Mesendoderm (in vitro differentiated cells): ENCODE results near the gene NPTX2.

ENCODE experiments used
- DNase-seq: peaks from one replicate; pipeline ENCODE4 v3.0.0; 2013
- H2AK5ac ChIP-seq: 2 replicates; pipeline ENCODE4 v1.6.1; 2013; ENCODE audit warnings: low read length, inconsistent platforms
- H2BK120ac ChIP-seq: 2 replicates; pipeline ENCODE4 v1.6.1; 2013; ENCODE audit warnings: low read depth, mild to moderate bottlenecking, low read length, moderate library complexity, mixed read lengths
- H2BK15ac ChIP-seq: replicated peaks from 2 replicates; pipeline ENCODE4 v1.6.1; 2013; ENCODE audit warnings: low read depth, mild to moderate bottlenecking, moderate library complexity
- H2BK5ac ChIP-seq: 2 replicates; pipeline ENCODE4 v1.6.1; 2013; ENCODE audit warnings: low read length, inconsistent platforms
- H3K18ac ChIP-seq: 2 replicates; pipeline ENCODE4 v1.6.1; 2013; ENCODE audit warnings: mild to moderate bottlenecking, low read length, mixed read lengths
- H3K23ac ChIP-seq: one replicate; pipeline ENCODE4 v1.6.1; 2013; ENCODE audit warnings: low read length
- H3K27ac ChIP-seq: 2 replicates; pipeline ENCODE4 v1.5.1; 2013; ENCODE audit warnings: low read depth, mild to moderate bottlenecking, inconsistent platforms, low read length, moderate library complexity
- H3K27me3 ChIP-seq: 2 replicates; pipeline ENCODE4 v1.6.1; 2013; ENCODE audit warnings: low read length, control low read depth, mild to moderate bottlenecking, inconsistent platforms; ENCODE audit not compliant: insufficient read depth, poor library complexity
- H3K36me3 ChIP-seq: 2 replicates; pipeline ENCODE4 v1.6.1; 2013; ENCODE audit warnings: low read length, inconsistent platforms; ENCODE audit not compliant: control insufficient read depth, insufficient read depth
- H3K4ac ChIP-seq: one replicate; pipeline ENCODE4 v1.6.1; 2013; ENCODE audit warnings: low read depth, mild to moderate bottlenecking, low read length, moderate library complexity
- H3K4me1 ChIP-seq: 2 replicates; pipeline ENCODE4 v1.6.1; 2013; ENCODE audit warnings: low read depth, low read length, inconsistent platforms; ENCODE audit not compliant: control insufficient read depth
- H3K4me2 ChIP-seq: 2 replicates; pipeline ENCODE4 v1.6.1; 2013; ENCODE audit warnings: low read length
- H3K4me3 ChIP-seq: 2 replicates; pipeline ENCODE4 v1.5.1; 2013; ENCODE audit warnings: mild to moderate bottlenecking, low read length
- H3K56ac ChIP-seq: one replicate; pipeline ENCODE4 v1.6.1; 2013; ENCODE audit warnings: low read length
- H3K79me1 ChIP-seq: 2 replicates; pipeline ENCODE4 v1.6.1; 2013; ENCODE audit warnings: low read length, inconsistent platforms
- H3K79me2 ChIP-seq: 2 replicates; pipeline ENCODE4 v1.6.1; 2013; ENCODE audit warnings: mild to moderate bottlenecking, low read length; ENCODE audit not compliant: control insufficient read depth, insufficient read depth
- H3K9ac ChIP-seq: 2 replicates; pipeline ENCODE4 v1.6.1; 2013; ENCODE audit warnings: low read length, inconsistent platforms
- H4K5ac ChIP-seq: one replicate; pipeline ENCODE4 v1.6.1; 2013; ENCODE audit warnings: low read length
- H4K8ac ChIP-seq: one replicate; pipeline ENCODE4 v1.6.1; 2013; ENCODE audit warnings: low read depth, mild to moderate bottlenecking, control low read depth, low read length, moderate library complexity
- WGBS: extraction: QIAGEN DNeasy Blood & Tissue Kit; methylation state at CpG from one replicate; pipeline ENCODE4 v1.1.7; 2013; ENCODE audit warnings: low lambda C conversion rate, missing lambda C conversion rate; ENCODE audit not compliant: insufficient coverage; ENCODE audit errors: extremely low coverage; 5-methylcytosine and 5-hydroxymethylcytosine counted together

NPTX2 gene

GRCh38 chr7:98627413-98627790 is 10.3 kb downstream of the NPTX2 start:
- no peaks in the 10 kb centered on the region for H3K36me3 ChIP-seq
- H4K5ac ChIP-seq = no peak overlapping the region
- no peaks in the 10 kb centered on the region for H3K4me1 ChIP-seq
- no peaks in the 10 kb centered on the region for H3K79me2 ChIP-seq
- no peak overlapping the region for H3K56ac ChIP-seq
- no peak overlapping the region for H3K27ac ChIP-seq
- DNase-seq = no peak
- no peaks in the 10 kb centered on the region for H3K27me3 ChIP-seq
- no peak overlapping the region for H2BK120ac ChIP-seq
- no peak overlapping the region for H3K23ac ChIP-seq
- H3K79me1 ChIP-seq = no peaks in the 10 kb centered on the region
- WGBS = no CpG with 5 or more reads among the region's 8 CpGs
- no peak overlapping the region for H3K4me3 ChIP-seq
- H4K8ac ChIP-seq = no peak overlapping the region
- no peak overlapping the region for H3K9ac ChIP-seq
- H3K4ac ChIP-seq = no peak overlapping the region
- no peak overlapping the region for H3K18ac ChIP-seq
- H3K4me2 ChIP-seq = no peak overlapping the region
- no peak overlapping the region for H2BK15ac ChIP-seq
- H2AK5ac ChIP-seq = no peak overlapping the region
- H2BK5ac ChIP-seq = no peak overlapping the region

- no CpG with 5 or more reads among the region's 16 CpGs for WGBS
- Histone ChIP-seq H3K18ac (no peak overlapping the region), H4K5ac (no peak overlapping the region), H3K27me3 (no peaks in the 10 kb centered on the region), H2BK120ac (no peak overlapping the region), H4K8ac (no peak overlapping the region), H3K4me1 (no peaks in the 10 kb centered on the region), H3K79me1 (no peaks in the 10 kb centered on the region), H3K4me2 (no peak overlapping the region), H3K36me3 (no peaks in the 10 kb centered on the region), H2BK15ac (no peak overlapping the region), H3K4ac (no peak overlapping the region), H3K56ac (no peak overlapping the region), H3K79me2 (no peaks in the 10 kb centered on the region), H3K9ac (no peak overlapping the region), H2AK5ac (no peak overlapping the region), H2BK5ac (no peak overlapping the region), H3K4me3 (no peak overlapping the region), H3K23ac (no peak overlapping the region), H3K27ac (no peak overlapping the region)
- DNase-seq = no peak
These were observed 11.3 kb downstream of the NPTX2 start for GRCh38 chr7:98628418-98628817.

- H3K56ac ChIP-seq = no peak overlapping the region
These were observed 11.9 kb downstream of the NPTX2 start for GRCh38 chr7:98629001-98629431.

GRCh38 chr7:98630149-98630548 is 13.1 kb downstream of the NPTX2 start:
- H4K8ac ChIP-seq = no peak overlapping the region
- no peak overlapping the region for H3K23ac ChIP-seq
- no peak overlapping the region for H2AK5ac ChIP-seq
- no peak overlapping the region for H3K27ac ChIP-seq
- no peak overlapping the region for H3K56ac ChIP-seq
- no peak overlapping the region for H3K4me3 ChIP-seq
- H4K5ac ChIP-seq = no peak overlapping the region
- H3K79me1 ChIP-seq = no peaks in the 10 kb centered on the region
- DNase-seq = no peak
- no peaks in the 10 kb centered on the region for H3K4me1 ChIP-seq
- H3K18ac ChIP-seq = no peak overlapping the region
- H3K27me3 ChIP-seq = no peaks in the 10 kb centered on the region
- H2BK15ac ChIP-seq = no peak overlapping the region
- H2BK5ac ChIP-seq = no peak overlapping the region
- H2BK120ac ChIP-seq = no peak overlapping the region
- no peaks in the 10 kb centered on the region for H3K36me3 ChIP-seq
- H3K9ac ChIP-seq = no peak overlapping the region
- H3K79me2 ChIP-seq = no peaks in the 10 kb centered on the region
- H3K4me2 ChIP-seq = no peak overlapping the region
- no CpG with 5 or more reads among the region's 9 CpGs for WGBS
- no peak overlapping the region for H3K4ac ChIP-seq

More at GRCh38 chr7:98629001-98629431, 11.9 kb downstream of the NPTX2 start:
- Histone ChIP-seq H4K5ac (no peak overlapping the region), H3K9ac (no peak overlapping the region), H3K4me1 (no peaks in the 10 kb centered on the region), H3K4ac (no peak overlapping the region), H3K79me2 (no peaks in the 10 kb centered on the region), H2BK120ac (no peak overlapping the region), H2BK15ac (no peak overlapping the region), H3K27ac (no peak overlapping the region), H3K18ac (no peak overlapping the region), H4K8ac (no peak overlapping the region), H2AK5ac (no peak overlapping the region), H3K4me2 (no peak overlapping the region), H3K4me3 (no peak overlapping the region), H3K27me3 (no peaks in the 10 kb centered on the region), H2BK5ac (no peak overlapping the region), H3K79me1 (no peaks in the 10 kb centered on the region), H3K23ac (no peak overlapping the region), H3K36me3 (no peaks in the 10 kb centered on the region)
- no CpG with 5 or more reads among the region's 13 CpGs for WGBS
- no peak for DNase-seq

GRCh38 chr7:98630770-98631169 is 13.7 kb downstream of the NPTX2 start:
- no peaks in the 10 kb centered on the region for H3K27me3 ChIP-seq
- no peak overlapping the region for H3K56ac ChIP-seq
- no peak overlapping the region for H3K9ac ChIP-seq
- no peaks in the 10 kb centered on the region for H3K79me1 ChIP-seq
- no peak overlapping the region for H2BK120ac ChIP-seq
- H2BK5ac ChIP-seq = no peak overlapping the region
- no peak overlapping the region for H2AK5ac ChIP-seq
- no peak overlapping the region for H3K4me3 ChIP-seq
- no peak overlapping the region for H4K8ac ChIP-seq
- H3K79me2 ChIP-seq = no peaks in the 10 kb centered on the region
- H3K23ac ChIP-seq = no peak overlapping the region
- no peak overlapping the region for H4K5ac ChIP-seq
- no peak overlapping the region for H3K4ac ChIP-seq
- no peak overlapping the region for H3K18ac ChIP-seq
- H3K36me3 ChIP-seq = no peaks in the 10 kb centered on the region
- no peak overlapping the region for H3K4me2 ChIP-seq
- H2BK15ac ChIP-seq = no peak overlapping the region
- no peak for DNase-seq
- no CpG with 5 or more reads among the region's 3 CpGs for WGBS
- no peaks in the 10 kb centered on the region for H3K4me1 ChIP-seq
- H3K27ac ChIP-seq = no peak overlapping the region

- Histone ChIP-seq H3K27me3 (no peaks in the 10 kb centered on the region), H3K56ac (no peak overlapping the region), H3K23ac (no peak overlapping the region), H2BK120ac (no peak overlapping the region), H3K36me3 (no peaks in the 10 kb centered on the region), H3K27ac (no peak overlapping the region), H4K5ac (no peak overlapping the region), H3K4ac (no peak overlapping the region), H3K4me2 (no peak overlapping the region), H2AK5ac (no peak overlapping the region), H2BK5ac (no peak overlapping the region), H2BK15ac (no peak overlapping the region), H3K79me2 (no peaks in the 10 kb centered on the region), H3K9ac (no peak overlapping the region), H3K79me1 (no peaks in the 10 kb centered on the region), H4K8ac (no peak overlapping the region), H3K4me1 (no peaks in the 10 kb centered on the region), H3K4me3 (no peak overlapping the region), H3K18ac (no peak overlapping the region)
- WGBS = no CpG with 5 or more reads among the region's 2 CpGs
- DNase-seq = no peak
These were observed 21.8 kb downstream of the NPTX2 start for GRCh38 chr7:98638853-98639252.
